Measurements from ENCODE around the gene IQGAP1. TPM values are rescaled to one million over a fixed set of nuclear protein-coding genes. Genes with fewer than 3 reads are reported as not detected.

Gene IQGAP1
- total and polyA plus RNA-seq, 9 of the 15 experiments (the other 6 are each of a cell fraction or from before 2014, with no cell fraction given), result 37.6 to 143 (median 77.7) TPM

DNA sequence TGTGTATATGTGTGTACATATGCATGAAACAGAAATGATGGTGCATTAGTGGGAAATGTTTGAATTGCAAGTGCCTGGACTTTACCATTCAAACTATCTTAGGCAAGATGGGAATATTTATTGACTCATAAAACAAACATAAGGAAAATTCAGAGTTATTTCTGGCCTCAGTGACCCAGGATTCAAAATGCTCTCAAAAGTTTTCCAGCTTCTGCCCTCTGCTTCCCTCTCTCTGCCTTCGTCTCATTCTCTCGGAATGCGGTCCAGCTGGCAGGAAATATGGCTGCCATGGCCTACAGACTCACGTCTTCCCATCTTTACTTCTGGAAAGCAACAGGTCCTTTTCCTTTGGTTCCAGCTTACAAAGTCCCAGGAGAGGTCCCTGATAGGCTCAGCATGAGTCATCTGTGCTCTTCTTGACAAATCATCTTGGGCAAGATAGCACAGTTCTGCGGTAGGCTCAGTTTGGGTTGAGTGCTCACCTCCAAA, 44.7 kb upstream of the IQGAP1 start:
- in situ Hi-C loops (cut with MboI) (no loop called here), intact Hi-C loops (cut with micrococcal nuclease) (no loop called here)
- Histone ChIP-seq H3K9me3 (replicated peaks; ENCODE audit: control insufficient read depth, insufficient read depth, low read depth, low read length) (no peaks in the 10 kb centered on the region), H3K27ac (ENCODE audit: extremely low read depth, low read depth, low read length) (no peak overlapping the region), H3K4me1 (replicated peaks in 1 of 2; ENCODE audit: control insufficient read depth in 2 of 2, insufficient read depth in 2 of 2, low read length in 2 of 2) (no peaks in the 10 kb centered on the region; a peak in 1 of 5 replicates), H3K36me3 (ENCODE audit: control insufficient read depth, insufficient read depth, low read length) (no peaks in the 10 kb centered on the region), H3K4me3 (no peak overlapping the region), H3K9ac (ENCODE audit: insufficient read depth in 1 of 2, low read depth in 2 of 2, low read length in 2 of 2) (no peak overlapping the region), H3K27me3 (ENCODE audit: control insufficient read depth in 2 of 2, insufficient read depth in 2 of 2, low read length in 2 of 2) (peaks cover 0 to 3% of the 10 kb centered on the region in 2 experiments; a peak in 1 of 5 replicates), H3K4me2 (ENCODE audit: insufficient read depth, low read length) (no peak overlapping the region), H3K79me2 (ENCODE audit: control insufficient read depth, insufficient read depth, low read length) (no peaks in the 10 kb centered on the region), H4K20me1 (replicated peaks; ENCODE audit: control insufficient read depth, insufficient read depth, low read length) (no peaks in the 10 kb centered on the region), H2AFZ (ENCODE audit: low read depth, low read length) (no peak overlapping the region), H3K9me1 (ENCODE audit: control insufficient read depth, insufficient read depth, low read length) (no peaks in the 10 kb centered on the region)
- no peak; the same call in 2 of the 3 replicates for ATAC-seq
- 36% methylated on average over 5 of the region's 5 CpGs for WGBS (ENCODE audit: insufficient coverage, low coverage, missing lambda C conversion rate)
- BruUV-seq (replicated peaks), result no TSS peak
- ChIA-PET CTCF (ENCODE audit: low intra/inter-chr PET ratio) (no interaction called here), POLR2A (interaction anchor here (0.5 kb wide), 1 partner anchor 12 kb away, joined by 3 read pairs; no protein-coding TSS in a partner anchor)
- DNase-seq (ENCODE audit: extremely low read depth in 1 of 4, low spot score in 3 of 4), result peak in 1 of 4 experiments; percentile 23
- TF ChIP-seq ESRRA (IDR thresholded peaks at IDR 0.05; ENCODE audit: borderline replicate concordance, low read depth) (no peak), ZNF408 (CRISPR knock-in tag; IDR thresholded peaks at IDR 0.05; ENCODE audit: low read depth) (no peak), JUND (IDR thresholded peaks at IDR 0.05; ENCODE audit: borderline replicate concordance, low read depth, low read length) (peak; percentile 37; the same call in 1 of the 2 replicates), JUND (tag; IDR thresholded peaks at IDR 0.05; ENCODE audit: borderline replicate concordance, low read depth, low read length) (no peak), EWSR1 (IDR thresholded peaks at IDR 0.05; ENCODE audit: borderline replicate concordance, low read depth, partially characterized antibody) (no peak), FOSL1 (tag; conservative IDR thresholded peaks at IDR 0.05) (peak; percentile 47; the same call in 1 of the 2 replicates)
- TF ChIP-seq, protein P1, sequence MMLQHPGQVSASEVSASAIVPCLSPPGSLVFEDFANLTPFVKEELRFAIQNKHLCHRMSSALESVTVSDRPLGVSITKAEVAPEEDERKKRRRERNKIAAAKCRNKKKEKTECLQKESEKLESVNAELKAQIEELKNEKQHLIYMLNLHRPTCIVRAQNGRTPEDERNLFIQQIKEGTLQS (IDR thresholded peaks at IDR 0.05), result peak; percentile 47
- TF ChIP-seq, protein P1 (CRISPR knock-in tag; conservative IDR thresholded peaks at IDR 0.05), result no peak
- TF ChIP-seq, protein P2, sequence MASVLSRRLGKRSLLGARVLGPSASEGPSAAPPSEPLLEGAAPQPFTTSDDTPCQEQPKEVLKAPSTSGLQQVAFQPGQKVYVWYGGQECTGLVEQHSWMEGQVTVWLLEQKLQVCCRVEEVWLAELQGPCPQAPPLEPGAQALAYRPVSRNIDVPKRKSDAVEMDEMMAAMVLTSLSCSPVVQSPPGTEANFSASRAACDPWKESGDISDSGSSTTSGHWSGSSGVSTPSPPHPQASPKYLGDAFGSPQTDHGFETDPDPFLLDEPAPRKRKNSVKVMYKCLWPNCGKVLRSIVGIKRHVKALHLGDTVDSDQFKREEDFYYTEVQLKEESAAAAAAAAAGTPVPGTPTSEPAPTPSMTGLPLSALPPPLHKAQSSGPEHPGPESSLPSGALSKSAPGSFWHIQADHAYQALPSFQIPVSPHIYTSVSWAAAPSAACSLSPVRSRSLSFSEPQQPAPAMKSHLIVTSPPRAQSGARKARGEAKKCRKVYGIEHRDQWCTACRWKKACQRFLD (CRISPR knock-in tag; IDR thresholded peaks at IDR 0.05), result no peak
- TF ChIP-seq, protein P3, sequence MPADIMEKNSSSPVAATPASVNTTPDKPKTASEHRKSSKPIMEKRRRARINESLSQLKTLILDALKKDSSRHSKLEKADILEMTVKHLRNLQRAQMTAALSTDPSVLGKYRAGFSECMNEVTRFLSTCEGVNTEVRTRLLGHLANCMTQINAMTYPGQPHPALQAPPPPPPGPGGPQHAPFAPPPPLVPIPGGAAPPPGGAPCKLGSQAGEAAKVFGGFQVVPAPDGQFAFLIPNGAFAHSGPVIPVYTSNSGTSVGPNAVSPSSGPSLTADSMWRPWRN (IDR thresholded peaks at IDR 0.05; ENCODE audit: low read depth), result no peak
- FAIRE-seq, result peak; percentile 44
